ENCODE results near the gene KIF24.

- TF ChIP-seq CTCF (IDR thresholded peaks at IDR 0.05; ENCODE audit: low read depth, low read length): no peak
- no peak for TF ChIP-seq EZH2phosphoT487 (IDR thresholded peaks at IDR 0.05; ENCODE audit: low read depth)
These were observed 9.8 kb upstream of the KIF24 start for GRCh38 chr9:34338665-34339385.

Data from OCI-LY3 (cell line).